ENCODE results near the gene LDLRAD3.
"Not testable (repeated sequence)": the region's sequence is repeated elsewhere in the genome, so short reads cannot be mapped to it uniquely, and the experiment has no call there.

LDLRAD3 gene

GRCh38 chr11:36189735-36190134 is 245.9 kb downstream of the LDLRAD3 start:
- DNase-seq: not testable (repeated sequence)

DNA sequence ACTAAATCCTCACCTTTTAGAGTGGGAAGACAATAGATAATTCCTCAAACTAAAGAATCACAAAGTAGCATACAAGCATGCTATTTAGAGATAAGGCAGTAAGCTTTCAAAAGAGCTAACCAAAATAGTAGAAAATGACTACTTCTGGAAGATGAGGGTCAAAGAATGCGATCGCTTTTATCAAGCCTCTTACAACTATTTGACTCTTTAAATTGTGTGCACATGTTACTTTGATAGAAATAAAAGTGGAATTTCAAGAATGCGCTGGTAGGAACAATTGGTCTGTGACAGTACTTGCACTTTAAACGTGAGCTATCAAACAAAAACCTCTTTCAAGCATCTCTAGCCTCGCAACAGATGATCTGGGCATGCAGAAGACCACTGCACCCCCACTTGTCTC is 248.1 kb downstream of the LDLRAD3 start:
- no peak for DNase-seq

GRCh38 chr11:36192425-36193289 is 248.8 kb downstream of the LDLRAD3 start:
- DNase-seq: no peak

- no peak for DNase-seq
These were observed 249.4 kb downstream of the LDLRAD3 start for GRCh38 chr11:36193290-36193619.

GRCh38 chr11:36193721-36194120 is 249.9 kb downstream of the LDLRAD3 start:
- no peak for DNase-seq

DNA sequence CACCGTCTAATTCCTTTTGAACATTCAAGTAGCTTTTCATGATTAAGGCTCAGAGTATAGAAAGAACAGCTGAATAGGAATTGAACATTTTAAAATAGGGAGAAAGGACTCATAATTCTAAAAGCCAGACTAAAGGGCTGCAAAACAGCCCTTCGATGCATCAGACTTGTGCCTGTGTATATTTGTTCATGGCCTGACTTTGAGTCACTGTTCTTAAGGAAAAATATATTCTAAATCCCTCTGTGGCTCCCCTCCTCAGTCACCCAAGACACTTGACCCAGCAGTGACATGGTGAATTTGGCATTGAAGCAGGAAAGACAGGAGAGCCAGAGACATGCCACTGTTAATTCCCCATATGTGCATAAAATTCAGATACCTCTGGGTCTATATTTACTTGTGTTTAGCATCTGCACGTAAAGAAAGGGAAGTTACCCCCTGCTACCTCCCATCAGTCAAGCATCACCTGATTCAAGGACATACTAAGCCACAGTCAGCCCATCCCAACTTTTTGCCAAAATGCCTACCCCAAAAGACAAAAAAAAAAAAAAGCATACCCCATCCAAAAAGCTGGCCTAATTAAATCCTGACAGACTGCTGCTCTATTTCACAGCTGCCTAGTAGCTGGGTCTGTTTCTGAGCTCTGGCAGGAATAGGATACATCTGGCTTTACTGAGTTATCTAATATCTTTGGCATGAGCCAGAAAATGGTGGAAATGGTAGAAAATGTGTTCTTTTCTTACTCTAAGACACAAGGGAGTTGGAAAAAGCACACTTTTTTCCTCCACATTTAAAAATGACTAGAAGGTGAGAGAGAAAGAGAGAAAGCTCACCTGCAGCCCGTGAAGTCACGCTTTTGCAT is 251.9 kb downstream of the LDLRAD3 start:
- DNase-seq: no peak

GRCh38 chr11:36196411-36196998 is 252.6 kb downstream of the LDLRAD3 start:
- DNase-seq: no peak

DNA sequence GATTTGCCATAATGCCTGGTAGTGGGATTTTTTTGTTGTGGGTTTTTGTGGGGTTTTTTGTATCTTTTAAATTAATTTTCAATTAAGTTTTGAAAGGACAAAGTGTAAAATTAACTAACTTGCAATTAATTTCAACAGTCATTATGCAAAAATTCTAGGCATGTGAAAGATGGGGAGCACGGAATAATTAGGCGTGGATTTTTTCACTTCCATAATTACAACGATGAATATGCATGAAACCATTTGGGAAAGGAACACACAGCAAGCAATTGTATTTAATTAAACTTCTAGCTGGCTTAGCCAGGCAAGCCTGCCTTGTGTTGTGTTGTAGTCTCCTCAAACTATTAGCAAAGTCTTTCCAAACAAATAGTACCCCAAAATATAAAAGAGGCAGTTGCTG is 257.5 kb downstream of the LDLRAD3 start:
- DNase-seq: no peak

GRCh38 chr11:36205536-36205935 is 261.7 kb downstream of the LDLRAD3 start:
- DNase-seq: no peak

- no peak for DNase-seq
These were observed 266.7 kb downstream of the LDLRAD3 start for GRCh38 chr11:36210529-36210928.

- DNase-seq: no peak
These were observed 268.0 kb downstream of the LDLRAD3 start for GRCh38 chr11:36211761-36212430.

- DNase-seq: no peak
These were observed 268.9 kb downstream of the LDLRAD3 start for GRCh38 chr11:36212564-36213392.

GRCh38 chr11:36213393-36213840 is 269.6 kb downstream of the LDLRAD3 start:
- no peak for DNase-seq

DNA sequence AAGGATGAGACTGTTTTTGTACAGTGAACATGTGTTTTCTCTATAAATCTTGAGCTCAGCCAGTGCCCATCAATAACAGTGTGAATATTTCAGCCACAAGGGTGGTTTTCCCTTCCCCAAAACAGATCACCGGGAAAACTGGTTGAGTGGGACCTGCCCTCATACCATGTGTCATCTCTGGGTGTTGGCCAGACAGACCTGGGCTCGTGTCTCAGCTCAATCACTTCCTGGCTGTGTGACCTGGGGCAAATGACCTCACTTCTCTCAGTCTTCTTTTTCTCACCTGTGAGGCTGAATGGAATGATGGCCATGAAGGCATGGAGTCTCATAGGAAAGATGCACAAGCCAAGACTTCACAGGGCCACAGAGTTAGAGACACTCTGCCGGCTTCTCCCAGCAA is 270.6 kb downstream of the LDLRAD3 start:
- no peak for DNase-seq

GRCh38 chr11:36214976-36215692 is 271.3 kb downstream of the LDLRAD3 start:
- DNase-seq: no peak

- no peak for DNase-seq
These were observed 271.8 kb downstream of the LDLRAD3 start for GRCh38 chr11:36215693-36216060.

GRCh38 chr11:36216061-36216615 is 272.3 kb downstream of the LDLRAD3 start:
- no peak for DNase-seq

DNA sequence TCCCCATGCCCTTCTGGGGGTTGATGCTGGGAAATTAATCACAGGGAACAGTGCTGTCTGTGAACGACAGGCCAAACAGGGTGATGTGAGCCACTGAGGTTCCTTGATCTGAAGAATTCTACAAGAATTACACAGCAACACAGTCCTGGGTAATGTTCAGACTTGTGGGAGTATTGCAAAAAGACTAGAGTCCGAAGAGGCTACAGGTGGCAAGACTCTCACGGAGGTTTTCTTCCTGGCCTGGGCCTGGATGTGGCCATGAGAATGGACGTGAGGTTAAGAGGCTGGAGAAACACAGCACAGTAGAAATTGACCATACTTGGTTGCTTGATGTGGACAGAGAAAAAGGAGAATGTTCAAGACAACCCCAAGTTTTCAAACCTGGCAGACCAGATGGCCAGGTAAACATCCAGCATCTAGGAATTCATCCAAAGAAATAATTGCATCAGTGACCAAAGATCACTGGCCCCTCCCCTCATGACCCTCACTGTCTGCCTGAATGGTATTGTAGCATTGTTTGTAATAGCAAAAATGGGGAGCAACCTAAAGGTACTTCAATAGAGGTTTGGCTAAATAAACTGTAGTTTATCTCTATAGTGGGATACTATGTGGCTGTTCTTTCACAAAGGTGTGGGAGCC is 274.5 kb downstream of the LDLRAD3 start:
- no peak for DNase-seq

- DNase-seq: no peak
These were observed 276.1 kb downstream of the LDLRAD3 start for GRCh38 chr11:36219996-36220395.

- DNase-seq: no peak
These were observed 279.2 kb downstream of the LDLRAD3 start for GRCh38 chr11:36222831-36223635.
